Neural cell (in vitro differentiated cells): ENCODE measurements around the gene CEP85L. TPM values are rescaled to one million over a fixed set of nuclear protein-coding genes. Genes with fewer than 3 reads are reported as not detected.

Experiments
- H2AFZ ChIP-seq: fragments of 200-600, 300-800 bp; sonication (generic), shearing (Covaris generic); 2 replicates; pipeline ENCODE4 v1.6.0; 2014; ENCODE audit warnings: low read depth, mild to moderate bottlenecking, antibody characterized with exemption, low read length, moderate library complexity
- H3F3A ChIP-seq: fragments of 200-600 bp; shearing (Covaris generic); 2 replicates; pipeline ENCODE4 v1.6.1; 2016; ENCODE audit warnings: mild to moderate bottlenecking, moderate library complexity, mixed read lengths, antibody characterized with exemption, low read length; ENCODE audit not compliant: insufficient read depth, poor library complexity, severe bottlenecking
- H3K27ac ChIP-seq: fragments of 200-600, 300-800 bp; sonication (generic), shearing (Covaris generic); 2 replicates; pipeline ENCODE4 v1.5.1; 2014; ENCODE audit warnings: mild to moderate bottlenecking, low read length, moderate library complexity
- H3K27me3 ChIP-seq: fragments of 300-800, 200-600 bp; sonication (generic), shearing (Covaris generic); 2 replicates; pipeline ENCODE4 v1.6.0; 2014; ENCODE audit warnings: mild to moderate bottlenecking, low read depth, low read length, moderate library complexity; ENCODE audit not compliant: insufficient read depth
- H3K36me3 ChIP-seq: fragments of 300-800, 200-600 bp; sonication (generic), shearing (Covaris generic); 2 replicates; pipeline ENCODE4 v1.5.1; 2014; ENCODE audit warnings: mild to moderate bottlenecking, antibody characterized with exemption, low read length, moderate library complexity; ENCODE audit not compliant: insufficient read depth
- H3K4me2 ChIP-seq: fragments of 300-800, 200-600 bp; sonication (generic), shearing (Covaris generic); 2 replicates; pipeline ENCODE4 v1.6.0; 2014; ENCODE audit warnings: mild to moderate bottlenecking, low read length
- H3K4me3 ChIP-seq: fragments of 300-800, 200-600 bp; sonication (generic), shearing (Covaris generic); 2 replicates; pipeline ENCODE4 v1.5.1; 2014; ENCODE audit warnings: mild to moderate bottlenecking, low read length, moderate library complexity
- H3K79me2 ChIP-seq: fragments of 200-600 bp; shearing (Covaris generic); replicated peaks from 2 replicates; pipeline ENCODE4 v1.6.0; 2014; ENCODE audit warnings: mild to moderate bottlenecking, low read length, moderate library complexity; ENCODE audit not compliant: insufficient read depth
- H3K9ac ChIP-seq: fragments of 300-800, 200-600 bp; sonication (generic), shearing (Covaris generic); 2 replicates; pipeline ENCODE4 v1.6.1; 2016; ENCODE audit warnings: mild to moderate bottlenecking, low read length, mixed read lengths
- H3K9me2 ChIP-seq: fragments of 200-600 bp; shearing (Covaris generic); 2 replicates; pipeline ENCODE4 v1.6.1; 2016; ENCODE audit warnings: mild to moderate bottlenecking, low read length, mixed read lengths; ENCODE audit not compliant: insufficient read depth
- H3K9me3 ChIP-seq: fragments of 200-600, 300-800 bp; sonication (generic), shearing (Covaris generic); 2 replicates; pipeline ENCODE4 v1.6.1; 2016; ENCODE audit warnings: mild to moderate bottlenecking, mixed run types, low read length, moderate library complexity, mixed read lengths
- H4K20me1 ChIP-seq: fragments of 200-600 bp; shearing (Covaris generic); 2 replicates; pipeline ENCODE4 v1.6.1; 2016; ENCODE audit warnings: mild to moderate bottlenecking, mixed run types; ENCODE audit not compliant: insufficient read depth
- EP300 ChIP-seq: fragments of 450-650 bp; conservative IDR thresholded peaks from 2 replicates; pipeline ENCODE4 v1.6.1; 2014; ENCODE audit warnings: antibody characterized with exemption, mild to moderate bottlenecking, moderate library complexity; ENCODE audit not compliant: poor library complexity, severe bottlenecking
- EZH2 ChIP-seq: fragments of 200-600, 300-800 bp; shearing (Covaris generic), sonication (generic); IDR thresholded peaks from 2 replicates; pipeline ENCODE4 v1.6.1; 2014; ENCODE audit warnings: antibody characterized with exemption, low read length, borderline replicate concordance, mild to moderate bottlenecking; ENCODE audit not compliant: insufficient read depth, poor library complexity, severe bottlenecking
- MXI1 ChIP-seq: fragments of 450-650 bp; conservative IDR thresholded peaks from 2 replicates; pipeline ENCODE4 v1.6.1; 2014; ENCODE audit warnings: antibody characterized with exemption, mild to moderate bottlenecking; ENCODE audit not compliant: poor library complexity, severe bottlenecking
- POLR2AphosphoS5 ChIP-seq: IDR thresholded peaks from 2 replicates; pipeline ENCODE4 v1.6.1; 2012
- RAD21 ChIP-seq: fragments of 450-650 bp; conservative IDR thresholded peaks from 2 replicates; pipeline ENCODE4 v1.6.1; 2014; ENCODE audit warnings: antibody characterized with exemption, mild to moderate bottlenecking, moderate library complexity
- SMC3 ChIP-seq: fragments of 450-650 bp; conservative IDR thresholded peaks from 2 replicates; pipeline ENCODE4 v1.6.1; 2014; ENCODE audit warnings: antibody characterized with exemption, mild to moderate bottlenecking, moderate library complexity; ENCODE audit not compliant: poor library complexity
- TAF1 ChIP-seq: IDR thresholded peaks from 2 replicates; pipeline ENCODE4 v1.6.1; 2012; ENCODE audit warnings: low read depth
- polyA plus RNA-seq: library from polyadenylated mRNA; depleted of rRNA; stranded (reverse); fragments of >200 nt; gene quantifications from 2 replicates; pipeline ENCODE4 v1.2.3, GENCODE V29; 2014
- TF ChIP-seq, protein P1 (sequence below): fragments of 450-650 bp; IDR thresholded peaks from 2 replicates; pipeline ENCODE4 v1.5.1; 2014; ENCODE audit warnings: antibody characterized with exemption, mild to moderate bottlenecking, moderate library complexity; ENCODE audit not compliant: poor library complexity, severe bottlenecking
- TF ChIP-seq, protein P2 (sequence below): IDR thresholded peaks from 2 replicates; pipeline ENCODE4 v1.6.1; 2012; ENCODE audit warnings: borderline replicate concordance

Gene CEP85L
- polyA plus RNA-seq, 1 donor from 2014 or later, result 17.0 TPM

GRCh38 chr6:118504611-118505010, 146.8 kb downstream of the CEP85L start:
- Histone ChIP-seq H3K36me3 (no peaks in the 10 kb centered on the region), H3K27me3 (no peaks in the 10 kb centered on the region), H2AFZ (no peak overlapping the region), H3K4me3 (no peak overlapping the region), H3K27ac (no peak overlapping the region), H3F3A (no peaks in the 10 kb centered on the region), H4K20me1 (no peaks in the 10 kb centered on the region), H3K9me3 (no peaks in the 10 kb centered on the region), H3K4me2 (no peak overlapping the region), H3K9ac (no peak overlapping the region), H3K9me2 (no peaks in the 10 kb centered on the region), H3K79me2 (no peaks in the 10 kb centered on the region)
- TF ChIP-seq RAD21, result no peak

GRCh38 chr6:118502169-118502568, 149.2 kb downstream of the CEP85L start:
- TF ChIP-seq RAD21, result no peak
- no peak for TF ChIP-seq POLR2AphosphoS5
- TF ChIP-seq, protein P1, sequence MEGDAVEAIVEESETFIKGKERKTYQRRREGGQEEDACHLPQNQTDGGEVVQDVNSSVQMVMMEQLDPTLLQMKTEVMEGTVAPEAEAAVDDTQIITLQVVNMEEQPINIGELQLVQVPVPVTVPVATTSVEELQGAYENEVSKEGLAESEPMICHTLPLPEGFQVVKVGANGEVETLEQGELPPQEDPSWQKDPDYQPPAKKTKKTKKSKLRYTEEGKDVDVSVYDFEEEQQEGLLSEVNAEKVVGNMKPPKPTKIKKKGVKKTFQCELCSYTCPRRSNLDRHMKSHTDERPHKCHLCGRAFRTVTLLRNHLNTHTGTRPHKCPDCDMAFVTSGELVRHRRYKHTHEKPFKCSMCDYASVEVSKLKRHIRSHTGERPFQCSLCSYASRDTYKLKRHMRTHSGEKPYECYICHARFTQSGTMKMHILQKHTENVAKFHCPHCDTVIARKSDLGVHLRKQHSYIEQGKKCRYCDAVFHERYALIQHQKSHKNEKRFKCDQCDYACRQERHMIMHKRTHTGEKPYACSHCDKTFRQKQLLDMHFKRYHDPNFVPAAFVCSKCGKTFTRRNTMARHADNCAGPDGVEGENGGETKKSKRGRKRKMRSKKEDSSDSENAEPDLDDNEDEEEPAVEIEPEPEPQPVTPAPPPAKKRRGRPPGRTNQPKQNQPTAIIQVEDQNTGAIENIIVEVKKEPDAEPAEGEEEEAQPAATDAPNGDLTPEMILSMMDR, result no peak
- TF ChIP-seq TAF1, result no peak
- TF ChIP-seq, protein P2, sequence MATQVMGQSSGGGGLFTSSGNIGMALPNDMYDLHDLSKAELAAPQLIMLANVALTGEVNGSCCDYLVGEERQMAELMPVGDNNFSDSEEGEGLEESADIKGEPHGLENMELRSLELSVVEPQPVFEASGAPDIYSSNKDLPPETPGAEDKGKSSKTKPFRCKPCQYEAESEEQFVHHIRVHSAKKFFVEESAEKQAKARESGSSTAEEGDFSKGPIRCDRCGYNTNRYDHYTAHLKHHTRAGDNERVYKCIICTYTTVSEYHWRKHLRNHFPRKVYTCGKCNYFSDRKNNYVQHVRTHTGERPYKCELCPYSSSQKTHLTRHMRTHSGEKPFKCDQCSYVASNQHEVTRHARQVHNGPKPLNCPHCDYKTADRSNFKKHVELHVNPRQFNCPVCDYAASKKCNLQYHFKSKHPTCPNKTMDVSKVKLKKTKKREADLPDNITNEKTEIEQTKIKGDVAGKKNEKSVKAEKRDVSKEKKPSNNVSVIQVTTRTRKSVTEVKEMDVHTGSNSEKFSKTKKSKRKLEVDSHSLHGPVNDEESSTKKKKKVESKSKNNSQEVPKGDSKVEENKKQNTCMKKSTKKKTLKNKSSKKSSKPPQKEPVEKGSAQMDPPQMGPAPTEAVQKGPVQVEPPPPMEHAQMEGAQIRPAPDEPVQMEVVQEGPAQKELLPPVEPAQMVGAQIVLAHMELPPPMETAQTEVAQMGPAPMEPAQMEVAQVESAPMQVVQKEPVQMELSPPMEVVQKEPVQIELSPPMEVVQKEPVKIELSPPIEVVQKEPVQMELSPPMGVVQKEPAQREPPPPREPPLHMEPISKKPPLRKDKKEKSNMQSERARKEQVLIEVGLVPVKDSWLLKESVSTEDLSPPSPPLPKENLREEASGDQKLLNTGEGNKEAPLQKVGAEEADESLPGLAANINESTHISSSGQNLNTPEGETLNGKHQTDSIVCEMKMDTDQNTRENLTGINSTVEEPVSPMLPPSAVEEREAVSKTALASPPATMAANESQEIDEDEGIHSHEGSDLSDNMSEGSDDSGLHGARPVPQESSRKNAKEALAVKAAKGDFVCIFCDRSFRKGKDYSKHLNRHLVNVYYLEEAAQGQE, result no peak
- no peak for TF ChIP-seq EZH2
- no peak for TF ChIP-seq EP300
- TF ChIP-seq MXI1, result no peak
- TF ChIP-seq SMC3, result no peak
- Histone ChIP-seq H3K36me3 (no peaks in the 10 kb centered on the region), H3K9ac (no peak overlapping the region)

DNA sequence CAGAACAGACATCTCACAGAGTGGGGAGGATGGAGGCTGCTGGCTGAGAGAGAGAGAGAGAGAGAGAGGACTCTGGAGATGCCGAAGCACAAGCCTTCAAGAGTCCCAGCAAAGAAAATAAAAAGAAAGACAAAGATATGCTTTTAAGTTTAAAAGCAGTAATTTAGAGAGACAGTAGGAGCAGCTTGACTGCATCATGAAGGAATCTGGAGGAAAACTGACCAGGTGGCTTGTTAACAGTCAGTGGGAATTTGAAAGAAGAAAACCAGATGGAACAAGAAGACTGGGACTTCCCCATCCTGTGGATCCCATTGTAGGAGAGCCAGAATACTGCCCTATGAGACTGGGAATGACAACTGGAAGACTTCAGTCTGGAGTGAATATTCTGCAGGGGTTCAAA, 149.6 kb downstream of the CEP85L start:
- Histone ChIP-seq H3K36me3 (no peaks in the 10 kb centered on the region), H2AFZ (no peak overlapping the region)

More at GRCh38 chr6:118502169-118502568, 149.2 kb downstream of the CEP85L start:
- Histone ChIP-seq H3K9me2 (no peaks in the 10 kb centered on the region), H3K9me3 (no peaks in the 10 kb centered on the region), H4K20me1 (no peaks in the 10 kb centered on the region), H3K4me3 (no peak overlapping the region), H2AFZ (no peak overlapping the region), H3F3A (no peaks in the 10 kb centered on the region), H3K79me2 (peaks cover 3% of the 10 kb centered on the region), H3K4me2 (no peak overlapping the region), H3K27ac (no peak overlapping the region), H3K27me3 (no peaks in the 10 kb centered on the region)

More for the DNA sequence above, 149.6 kb downstream of the CEP85L start:
- Histone ChIP-seq H3K79me2 (peaks cover 3% of the 10 kb centered on the region), H3F3A (no peaks in the 10 kb centered on the region), H3K9ac (no peak overlapping the region), H3K9me3 (no peaks in the 10 kb centered on the region), H3K4me3 (no peak overlapping the region), H3K9me2 (no peaks in the 10 kb centered on the region), H3K4me2 (no peak overlapping the region), H3K27me3 (no peaks in the 10 kb centered on the region), H4K20me1 (no peaks in the 10 kb centered on the region), H3K27ac (no peak overlapping the region)
- TF ChIP-seq RAD21, result no peak
- TF ChIP-seq, protein P2, result no peak
